Measurements from ENCODE around the gene FBXW9. TPM values are rescaled to one million over a fixed set of nuclear protein-coding genes. Genes with fewer than 3 reads are reported as not detected.

The FBXW9 gene
- total RNA-seq, 1 donor from 2014 or later = 4.0 TPM

- DNase-seq (ENCODE audit: low spot score) = peak; percentile 85
- peak overlapping the region; percentile 46 for H3K27ac Mint-ChIP-seq
- H3K4me1 Mint-ChIP-seq = peaks cover 5% of the 10 kb centered on the region
- peak overlapping the region; percentile 13 for H3K4me3 ChIP-seq
- H3K4me2 ChIP-seq = peak overlapping the region; percentile 64
- H3K9me3 Mint-ChIP-seq = peaks cover 14% of the 10 kb centered on the region
- no peaks in the 10 kb centered on the region for H3F3A ChIP-seq (ENCODE audit: low read depth)
- H3K79me2 ChIP-seq (ENCODE audit: low read depth) = no peaks in the 10 kb centered on the region
- H3K27me3 Mint-ChIP-seq (ENCODE audit: insufficient read depth, low read depth) = peaks cover 5% of the 10 kb centered on the region
- H3K9ac ChIP-seq = no peak overlapping the region
- no peaks in the 10 kb centered on the region for H3K9me3 ChIP-seq (ENCODE audit: low read depth)
- TF ChIP-seq, protein P1, sequence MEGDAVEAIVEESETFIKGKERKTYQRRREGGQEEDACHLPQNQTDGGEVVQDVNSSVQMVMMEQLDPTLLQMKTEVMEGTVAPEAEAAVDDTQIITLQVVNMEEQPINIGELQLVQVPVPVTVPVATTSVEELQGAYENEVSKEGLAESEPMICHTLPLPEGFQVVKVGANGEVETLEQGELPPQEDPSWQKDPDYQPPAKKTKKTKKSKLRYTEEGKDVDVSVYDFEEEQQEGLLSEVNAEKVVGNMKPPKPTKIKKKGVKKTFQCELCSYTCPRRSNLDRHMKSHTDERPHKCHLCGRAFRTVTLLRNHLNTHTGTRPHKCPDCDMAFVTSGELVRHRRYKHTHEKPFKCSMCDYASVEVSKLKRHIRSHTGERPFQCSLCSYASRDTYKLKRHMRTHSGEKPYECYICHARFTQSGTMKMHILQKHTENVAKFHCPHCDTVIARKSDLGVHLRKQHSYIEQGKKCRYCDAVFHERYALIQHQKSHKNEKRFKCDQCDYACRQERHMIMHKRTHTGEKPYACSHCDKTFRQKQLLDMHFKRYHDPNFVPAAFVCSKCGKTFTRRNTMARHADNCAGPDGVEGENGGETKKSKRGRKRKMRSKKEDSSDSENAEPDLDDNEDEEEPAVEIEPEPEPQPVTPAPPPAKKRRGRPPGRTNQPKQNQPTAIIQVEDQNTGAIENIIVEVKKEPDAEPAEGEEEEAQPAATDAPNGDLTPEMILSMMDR (IDR thresholded peaks at IDR 0.05) = peak; percentile 83
- no peak for TF ChIP-seq EZH2 (IDR thresholded peaks at IDR 0.05)
- H3K27me3 ChIP-seq = no peaks in the 10 kb centered on the region
- H3K4me3 Mint-ChIP-seq = peak overlapping the region; percentile 62
- peaks cover 6% of the 10 kb centered on the region for H3K36me3 Mint-ChIP-seq
- no peak overlapping the region for H3K27ac ChIP-seq
- H3K36me3 ChIP-seq = no peaks in the 10 kb centered on the region
- H3K4me1 ChIP-seq = no peaks in the 10 kb centered on the region
- no peaks in the 10 kb centered on the region for H4K20me1 ChIP-seq (ENCODE audit: low read depth)
- peak overlapping the region; percentile 99 for H2AFZ ChIP-seq (replicated peaks)
Observed at GRCh38 chr19:12639901-12640613, 56.4 kb downstream of the FBXW9 start.

Small RNAs within 50 kb of the gene (small RNA-seq; reads per million reads assigned to genes)
- gene SNORD41 = 928 reads per million, percentile 99 among the genes with 10 or more reads in this experiment

Other genes starting within 250 kb of the FBXW9 start
- gene ZNF709, start 211.8 kb downstream of the FBXW9 start, total RNA-seq (ENCODE audit: low replicate concordance) = 10.9 and 14.6 TPM in 2 replicates
- 13.9 and 15.0 TPM in 2 replicates for gene ZNF564, start 145.1 kb downstream of the FBXW9 start, total RNA-seq (ENCODE audit: low replicate concordance)
- 6.8 and 16.7 TPM in 2 replicates for gene ZNF490, start 85.8 kb downstream of the FBXW9 start, total RNA-seq (ENCODE audit: low replicate concordance)
- 27.1 and 60.7 TPM in 2 replicates for gene ZNF791, start 85.7 kb downstream of the FBXW9 start, total RNA-seq (ENCODE audit: low replicate concordance)
- 35.8 and 73.6 TPM in 2 replicates for gene MAN2B1, start 29.9 kb downstream of the FBXW9 start, total RNA-seq (ENCODE audit: low replicate concordance)
- 11.0 and 15.9 TPM in 2 replicates for gene WDR83, start 29.8 kb downstream of the FBXW9 start, total RNA-seq (ENCODE audit: low replicate concordance)
- gene DHPS, start 14.8 kb downstream of the FBXW9 start, total RNA-seq (ENCODE audit: low replicate concordance) = 78.3 and 108 TPM in 2 replicates
- gene GNG14, start 8.6 kb downstream of the FBXW9 start, total RNA-seq (ENCODE audit: low replicate concordance) = not detected in 2 replicates
- 58.1 and 87.4 TPM in 2 replicates for gene TNPO2, start 27.3 kb upstream of the FBXW9 start, total RNA-seq (ENCODE audit: low replicate concordance)
- 105 and 194 TPM in 2 replicates for gene TRIR, start 38.1 kb upstream of the FBXW9 start, total RNA-seq (ENCODE audit: low replicate concordance)
- 62.9 and 99.6 TPM in 2 replicates for gene GET3, start 40.9 kb upstream of the FBXW9 start, total RNA-seq (ENCODE audit: low replicate concordance)
- not detected in 2 replicates for gene BEST2, start 55.2 kb upstream of the FBXW9 start, total RNA-seq (ENCODE audit: low replicate concordance)
- 14.3 and 25.1 TPM in 2 replicates for gene HOOK2, start 78.9 kb upstream of the FBXW9 start, total RNA-seq (ENCODE audit: low replicate concordance)
- 1.5 and 12.6 TPM in 2 replicates for gene JUNB, start 94.9 kb upstream of the FBXW9 start, total RNA-seq (ENCODE audit: low replicate concordance)
- gene PRDX2, start 105.2 kb upstream of the FBXW9 start, total RNA-seq (ENCODE audit: low replicate concordance) = 463 and 727 TPM in 2 replicates
- gene THSD8, start 105.4 kb upstream of the FBXW9 start, total RNA-seq (ENCODE audit: low replicate concordance) = not detected in 2 replicates
- gene RNASEH2A, start 110.0 kb upstream of the FBXW9 start, total RNA-seq (ENCODE audit: low replicate concordance) = 60.3 and 61.3 TPM in 2 replicates
- gene RTBDN, start 137.9 kb upstream of the FBXW9 start, total RNA-seq (ENCODE audit: low replicate concordance) = 0.19 TPM in 1 of 2 replicates, not detected in the other
- 8.3 and 13.3 TPM in 2 replicates for gene MAST1, start 141.9 kb upstream of the FBXW9 start, total RNA-seq (ENCODE audit: low replicate concordance)
- gene DNASE2, start 184.8 kb upstream of the FBXW9 start, total RNA-seq (ENCODE audit: low replicate concordance) = 8.7 and 16.5 TPM in 2 replicates
- gene KLF1, start 190.6 kb upstream of the FBXW9 start, total RNA-seq (ENCODE audit: low replicate concordance) = 0.43 and 0.64 TPM in 2 replicates
- gene GCDH, start 194.5 kb upstream of the FBXW9 start, total RNA-seq (ENCODE audit: low replicate concordance) = 39.5 and 75.0 TPM in 2 replicates
- gene SYCE2, start 222.7 kb upstream of the FBXW9 start, total RNA-seq (ENCODE audit: low replicate concordance) = 1.8 and 6.4 TPM in 2 replicates
- 21.4 and 51.6 TPM in 2 replicates for gene FARSA, start 237.1 kb upstream of the FBXW9 start, total RNA-seq (ENCODE audit: low replicate concordance)
- 437 and 569 TPM in 2 replicates for gene CALR, start 242.0 kb upstream of the FBXW9 start, total RNA-seq (ENCODE audit: low replicate concordance)
- gene RAD23A, start 249.2 kb upstream of the FBXW9 start, total RNA-seq (ENCODE audit: low replicate concordance) = 37.7 and 54.9 TPM in 2 replicates

Data from neural progenitor cell (in vitro differentiated cells).